NT2/D1 (cell line): ENCODE results near the gene ENO2.

ENCODE experiments used
- SUZ12 ChIP-seq: IDR thresholded peaks from 2 replicates; pipeline ENCODE4 v1.6.1; 2011; ENCODE audit not compliant: insufficient read length, insufficient read depth; ENCODE audit errors: extremely low read depth
- YY1 ChIP-seq: IDR thresholded peaks from 2 replicates; pipeline ENCODE4 v1.6.1; 2011; ENCODE audit not compliant: insufficient read length, insufficient read depth
- ZNF274 ChIP-seq: IDR thresholded peaks from 2 replicates; pipeline ENCODE4 v1.6.1; 2011; ENCODE audit warnings: mild to moderate bottlenecking, low read depth, low read length

DNA sequence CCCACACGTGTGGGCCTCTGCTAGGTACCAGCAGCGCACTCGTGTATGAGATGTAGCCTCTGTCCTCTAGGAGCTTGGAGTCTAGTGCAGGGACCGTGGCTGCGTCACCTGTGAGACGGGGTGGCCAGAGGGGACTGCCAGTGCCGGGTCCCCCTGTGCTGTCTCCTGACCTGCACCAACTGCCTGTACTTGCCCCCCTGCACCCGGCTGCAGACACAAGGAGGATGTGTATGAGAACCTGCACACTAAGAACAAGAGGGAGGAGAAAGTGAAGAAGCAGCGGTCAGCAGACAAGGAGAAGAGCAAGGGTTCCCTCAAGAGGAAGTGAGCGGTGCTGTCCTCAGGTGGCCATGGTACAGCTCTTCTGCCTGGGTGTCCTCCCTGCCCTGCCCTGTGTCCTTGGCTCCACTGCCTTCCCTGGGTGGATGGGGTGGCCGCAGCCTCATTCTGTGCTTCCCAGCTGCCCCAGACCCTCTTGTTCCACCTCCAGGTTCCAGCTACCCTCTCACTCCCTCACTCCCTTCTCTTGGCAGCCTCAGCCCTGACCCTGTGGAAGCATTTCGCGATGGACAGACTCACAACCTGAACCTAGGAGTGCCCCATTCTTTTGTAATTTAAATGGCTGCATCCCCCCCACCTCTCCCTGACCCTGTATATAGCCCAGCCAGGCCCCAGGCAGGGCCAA is 46.4 kb downstream of the ENO2 start:
- no peak for TF ChIP-seq ZNF274
- no peak for TF ChIP-seq SUZ12
- no peak for TF ChIP-seq YY1
